Liver (tissue), 3 donors: ENCODE measurements around the gene INTS4.

Experiments
- CTCF ChIP-seq: fragments of 150-350 bp; IDR thresholded peaks from 2 replicates; pipeline ENCODE4 v1.5.1; 2017; ENCODE audit warnings: improper control_type of control experiment, low read depth, low read length; ENCODE audit not compliant: missing input control
- HNF4G ChIP-seq: IDR thresholded peaks from 2 replicates; pipeline ENCODE4 v1.6.1; 2016; ENCODE audit warnings: antibody characterized with exemption
- REST ChIP-seq: IDR thresholded peaks from 2 replicates; pipeline ENCODE4 v1.6.1; 2016; ENCODE audit warnings: antibody characterized with exemption, mild to moderate bottlenecking
- RXRA ChIP-seq, 2 donors: IDR thresholded peaks; 2 replicates each; pipeline ENCODE4 v1.6.1; 2017 to 2018; ENCODE audit warnings: antibody characterized with exemption in 2 of 2, mild to moderate bottlenecking in 1 of 2
- SP1 ChIP-seq: IDR thresholded peaks from 2 replicates; pipeline ENCODE4 v1.6.1; 2018; ENCODE audit warnings: antibody characterized with exemption, mild to moderate bottlenecking
- TAF1 ChIP-seq: conservative IDR thresholded peaks from 2 replicates; pipeline ENCODE4 v1.6.1; 2016; ENCODE audit warnings: antibody characterized with exemption, mild to moderate bottlenecking
- donor health status: healthy.
- donor health status: healthy.

- TF ChIP-seq REST (no peak), SP1 (no peak), HNF4G (no peak), CTCF (no peak), TAF1 (no peak), RXRA (IDR thresholded peaks at IDR 0.05) (no peak)
These were observed 46.4 kb upstream of the INTS4 start for GRCh38 chr11:78040691-78041379.
